Right lobe of liver (tissue), 6 donors: ENCODE data around the gene TMX4. TPM values are rescaled to one million over a fixed set of nuclear protein-coding genes. Genes with fewer than 3 reads are reported as not detected.

Experiments used
- ATAC-seq, 4 donors: fragments of 200-7000 bp; cut with Tn5 transposase; one replicate each; pipeline ENCODE4 v1.9.1; 2020; ENCODE audit warnings: mild to moderate bottlenecking in 4 of 4, moderate library complexity in 4 of 4
- DNase-seq, 3 donors: peaks; one replicate each; pipeline ENCODE4 v3.0.0-alpha.2; 2020
- H3K27ac ChIP-seq, 3 donors: fragments of 200-600 bp; one replicate each; pipeline ENCODE4 v1.8.0; 2022
- H3K27me3 ChIP-seq, 2 donors: fragments of 200-600 bp; one replicate each; pipeline ENCODE4 v1.8.0; 2022
- H3K36me3 ChIP-seq, 4 donors: fragments of 200-600 bp; sonication (generic) in 1 of 4; one replicate each; pipeline versions ENCODE4 v1.5.1 to v1.8.0; 2017 to 2022; ENCODE audit warnings: control low read depth in 1 of 4
- H3K4me1 ChIP-seq, 4 donors: fragments of 200-600 bp; sonication (generic) in 1 of 4; one replicate each; pipeline versions ENCODE4 v1.5.1 to v1.8.0; 2017 to 2022; ENCODE audit warnings: control low read depth in 1 of 4
- H3K4me3 ChIP-seq, 3 donors: fragments of 200-600 bp; one replicate each; pipeline ENCODE4 v1.8.0; 2022
- H3K9me3 ChIP-seq, 4 donors: fragments of 200-600 bp; sonication (generic) in 1 of 4; one replicate each; pipeline versions ENCODE4 v1.5.1 to v1.8.0; 2017 to 2022; ENCODE audit warnings: control low read depth in 1 of 4
- CTCF ChIP-seq, 4 donors: fragments of 200-600 bp in 3 of 4; fragments of 450-650 bp in 1 of 4; IDR thresholded peaks; one replicate each; pipeline versions ENCODE4 v1.5.1 to v1.8.0; 2016 to 2022; ENCODE audit warnings: antibody characterized with exemption in 4 of 4, mild to moderate bottlenecking in 2 of 4
- POLR2A ChIP-seq: fragments of 450-650 bp; IDR thresholded peaks from one replicate; pipeline ENCODE4 v1.6.1; 2017; ENCODE audit warnings: antibody characterized with exemption, mild to moderate bottlenecking
- WGBS: methylation state at CpG from one replicate; pipeline ENCODE4 v1.1.6; 2018; ENCODE audit warnings: low coverage, low lambda C conversion rate; ENCODE audit not compliant: insufficient coverage; ENCODE audit errors: missing lambda C conversion rate; 5-methylcytosine and 5-hydroxymethylcytosine counted together
- intact Hi-C, 2 donors: fragments of 100-400 bp; cut with DNase I; formaldehyde crosslinking; loops; one replicate each; pipeline versions ENCODE4 v1.11.2 to v1.14.1; 2022
- long read RNA-seq: library from polyadenylated mRNA; unstranded; transcript quantifications from one replicate; pipeline ENCODE4 v2.0.0, GENCODE V29; 2019
- total RNA-seq, 6 experiments: library from RNA; depleted of rRNA in 2 of 6; stranded (reverse); fragments of >200 nt in 2 of 6; fragmentation: NEBNext Ultra II Directional in 3 of 6; extraction: Animal tissue kit (Norgen Biotek cat#: 25700) in 3 of 6; gene quantifications; one replicate each; pipeline versions ENCODE4 v1.1.0 to v1.2.4, GENCODE V29; 2016 to 2023
- donor health status: DM: no; HTN: yes; CAD: no.
- donor health status: DM: no; HTN: no; CAD: no.
- donor health status: DM: no; HTN: no; CAD: no.
- donor health status: DM: no; HTN: yes; CAD: no.
- donor health status: DM: no; HTN: yes; CAD: no.

The TMX4 gene
- 10 to 100 TPM; 24.6 to 27.7 (median 25.7) TPM for total RNA-seq
- long read RNA-seq, full-length matches to known transcripts: 1 of 1 reads
- long read RNA-seq, partial matches to known transcripts: 0 of 1 reads
- long read RNA-seq, other reads (novel, unspliced or antisense): 0 of 1 reads

- Histone ChIP-seq H3K27me3 (no peaks in the 10 kb centered on the region), H3K4me3 (peak within 1 kb of the TSS; percentile 90 to 97 (median 92)), H3K36me3 (no peaks in the 10 kb centered on the region), H3K4me1 (peaks cover 0 to 6% (median 3%) of the 10 kb centered on the region in 4 donors), H3K27ac (peak within 1 kb of the TSS; percentile 94 to 99 (median 97)), H3K9me3 (no peaks in the 10 kb centered on the region)
- intact Hi-C loops: no loop called here
- TF ChIP-seq POLR2A: peak; percentile 99
- peak; percentile 19 to 60 (median 34) for TF ChIP-seq CTCF (IDR thresholded peaks at IDR 0.05)
- 0% methylated on average over 16 of the region's 83 CpGs for WGBS
- ATAC-seq (peak; percentile 97 to 98 (median 97)), DNase-seq (peak; percentile 99 to 100 (median 99))
Measured at GRCh38 chr20:8019246-8019997, at the start of gene TMX4. Gene TMX4, minus strand, starts transcription at chr20:8019761. Its CDS starts 148 bp downstream, at chr20:8019613.

GRCh38 chr20:8067082-8067481 lies 47.5 kb upstream of the TMX4 start:
- DNase-seq: no peak
- ATAC-seq: no peak
- no peaks in the 10 kb centered on the region for H3K36me3 ChIP-seq
- no peaks in the 10 kb centered on the region for H3K4me1 ChIP-seq
- intact Hi-C loops: no loop called here
- 71% methylated on average over 5 of the region's 5 CpGs for WGBS
- H3K9me3 ChIP-seq: no peaks in the 10 kb centered on the region
- H3K27me3 ChIP-seq: no peaks in the 10 kb centered on the region
- H3K4me3 ChIP-seq: no peak overlapping the region
- TF ChIP-seq POLR2A: no peak
- no peak for TF ChIP-seq CTCF (IDR thresholded peaks at IDR 0.05)
- H3K27ac ChIP-seq: no peak overlapping the region

DNA sequence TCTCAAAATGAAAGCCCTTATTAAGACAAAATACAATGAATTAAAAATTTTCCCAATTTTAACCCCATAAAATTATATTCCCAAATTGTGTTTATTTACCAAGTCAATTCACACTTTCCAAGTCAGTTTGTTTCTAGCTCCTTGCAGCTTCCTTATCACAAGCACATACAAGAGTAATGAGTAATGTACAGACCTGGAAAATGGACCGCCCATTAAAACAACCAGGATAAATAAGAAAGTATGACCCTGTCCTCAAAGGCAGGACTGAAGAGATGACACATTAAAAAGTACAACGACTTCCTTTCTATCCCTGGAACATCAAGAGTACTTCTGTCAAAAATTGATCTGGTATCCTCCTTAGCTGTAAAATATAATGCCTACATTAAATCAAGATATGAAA lies 47.1 kb upstream of the TMX4 start:
- 46% methylated on average over 2 of the region's 2 CpGs for WGBS
- no peaks in the 10 kb centered on the region for H3K27me3 ChIP-seq
- no peak for TF ChIP-seq CTCF (IDR thresholded peaks at IDR 0.05)
- no peak for TF ChIP-seq POLR2A
- DNase-seq (no peak), ATAC-seq (no peak)
- H3K36me3 ChIP-seq: no peaks in the 10 kb centered on the region
- intact Hi-C loops: no loop called here
- no peak overlapping the region for H3K27ac ChIP-seq
- H3K4me3 ChIP-seq: no peak overlapping the region
- no peaks in the 10 kb centered on the region for H3K4me1 ChIP-seq
- H3K9me3 ChIP-seq: no peaks in the 10 kb centered on the region

GRCh38 chr20:8065691-8066090 lies 46.1 kb upstream of the TMX4 start:
- WGBS: 75% methylated on average over 2 of the region's 2 CpGs
- no peak overlapping the region for H3K4me3 ChIP-seq
- no peaks in the 10 kb centered on the region for H3K9me3 ChIP-seq
- ATAC-seq (no peak), DNase-seq (no peak)
- no peaks in the 10 kb centered on the region for H3K4me1 ChIP-seq
- no peak overlapping the region for H3K27ac ChIP-seq
- intact Hi-C loops: no loop called here
- no peaks in the 10 kb centered on the region for H3K27me3 ChIP-seq
- H3K36me3 ChIP-seq: no peaks in the 10 kb centered on the region
- TF ChIP-seq CTCF (IDR thresholded peaks at IDR 0.05) (no peak), POLR2A (no peak)
